ENCODE results near the gene FCER1A.

- TF ChIP-seq, protein P1, sequence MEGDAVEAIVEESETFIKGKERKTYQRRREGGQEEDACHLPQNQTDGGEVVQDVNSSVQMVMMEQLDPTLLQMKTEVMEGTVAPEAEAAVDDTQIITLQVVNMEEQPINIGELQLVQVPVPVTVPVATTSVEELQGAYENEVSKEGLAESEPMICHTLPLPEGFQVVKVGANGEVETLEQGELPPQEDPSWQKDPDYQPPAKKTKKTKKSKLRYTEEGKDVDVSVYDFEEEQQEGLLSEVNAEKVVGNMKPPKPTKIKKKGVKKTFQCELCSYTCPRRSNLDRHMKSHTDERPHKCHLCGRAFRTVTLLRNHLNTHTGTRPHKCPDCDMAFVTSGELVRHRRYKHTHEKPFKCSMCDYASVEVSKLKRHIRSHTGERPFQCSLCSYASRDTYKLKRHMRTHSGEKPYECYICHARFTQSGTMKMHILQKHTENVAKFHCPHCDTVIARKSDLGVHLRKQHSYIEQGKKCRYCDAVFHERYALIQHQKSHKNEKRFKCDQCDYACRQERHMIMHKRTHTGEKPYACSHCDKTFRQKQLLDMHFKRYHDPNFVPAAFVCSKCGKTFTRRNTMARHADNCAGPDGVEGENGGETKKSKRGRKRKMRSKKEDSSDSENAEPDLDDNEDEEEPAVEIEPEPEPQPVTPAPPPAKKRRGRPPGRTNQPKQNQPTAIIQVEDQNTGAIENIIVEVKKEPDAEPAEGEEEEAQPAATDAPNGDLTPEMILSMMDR (conservative IDR thresholded peaks at IDR 0.05; ENCODE audit: low read length), result no peak
- no peak for TF ChIP-seq EZH2phosphoT487 (IDR thresholded peaks at IDR 0.05; ENCODE audit: borderline replicate concordance, low read depth, low read length)
These were observed 40.8 kb upstream of the FCER1A start for GRCh38 chr1:159261311-159261710.

Measured in OCI-LY7 (cell line).